Ascending aorta (tissue), 2 donors: ENCODE results near the gene ABCA9. TPM values are rescaled to one million over a fixed set of nuclear protein-coding genes. Genes with fewer than 3 reads are reported as not detected.

Experiments
- DNase-seq, 2 donors: peaks; one replicate each; pipeline ENCODE4 v3.0.0-alpha.2; 2019; ENCODE audit warnings: low spot score in 2 of 2
- H3K27ac ChIP-seq, 2 donors: fragments of 200-600 bp; sonication (generic); one replicate each; pipeline ENCODE4 v1.5.1; 2016 to 2017; ENCODE audit warnings: mild to moderate bottlenecking in 1 of 2
- H3K27me3 ChIP-seq: fragments of 200-600 bp; sonication (generic); one replicate; pipeline ENCODE4 v1.5.1; 2017
- H3K36me3 ChIP-seq, 2 donors: fragments of 200-600 bp; sonication (generic); one replicate each; pipeline ENCODE4 v1.5.1; 2016
- H3K4me1 ChIP-seq, 2 donors: fragments of 200-600 bp; sonication (generic); one replicate each; pipeline ENCODE4 v1.5.1; 2016 to 2017; ENCODE audit warnings: mild to moderate bottlenecking in 1 of 2
- H3K4me3 ChIP-seq, 2 donors: fragments of 200-600 bp; sonication (generic); one replicate each; pipeline ENCODE4 v1.5.1; 2016 to 2017; ENCODE audit warnings: mild to moderate bottlenecking in 1 of 2
- H3K9me3 ChIP-seq, 2 donors: fragments of 200-600 bp; sonication (generic); one replicate each; pipeline ENCODE4 v1.5.1; 2016
- CTCF ChIP-seq, 3 experiments: fragments of 200-600 bp in 2 of 3; fragments of 450-650 bp in 1 of 3; sonication (generic) in 2 of 3; IDR thresholded peaks; one replicate each; pipeline ENCODE4 v1.5.1; 2016 to 2019; ENCODE audit warnings: antibody characterized with exemption in 3 of 3, mild to moderate bottlenecking in 1 of 3, moderate library complexity in 1 of 3
- intact Hi-C: fragments of 100-400 bp; cut with DNase I; formaldehyde crosslinking; loops from one replicate; pipeline ENCODE4 v1.15.1; 2023
- total RNA-seq: library from RNA; depleted of rRNA; stranded (reverse); fragments of >200 nt; gene quantifications from one replicate; pipeline ENCODE4 v1.1.0, GENCODE V29; 2016

Gene ABCA9
- total RNA-seq, 1 donor from 2014 or later, result 10.9 TPM

GRCh38 chr17:68942389-68942788 lies 118.3 kb downstream of the ABCA9 start:
- Histone ChIP-seq H3K4me3 (no peak overlapping the region), H3K36me3 (no peaks in the 10 kb centered on the region), H3K27ac (no peak overlapping the region), H3K9me3 (no peaks in the 10 kb centered on the region), H3K4me1 (no peaks in the 10 kb centered on the region), H3K27me3 (no peaks in the 10 kb centered on the region)
- DNase-seq, result no peak
- no peak for TF ChIP-seq CTCF (IDR thresholded peaks at IDR 0.05)
- intact Hi-C loops, result no loop called here

- no peak overlapping the region for H3K4me3 ChIP-seq
- H3K36me3 ChIP-seq, result no peaks in the 10 kb centered on the region
- no peaks in the 10 kb centered on the region for H3K4me1 ChIP-seq
- no peak overlapping the region for H3K27ac ChIP-seq
- H3K27me3 ChIP-seq, result no peaks in the 10 kb centered on the region
- no peaks in the 10 kb centered on the region for H3K9me3 ChIP-seq
- no peak for DNase-seq
- intact Hi-C loops, result no loop called here
- TF ChIP-seq CTCF (IDR thresholded peaks at IDR 0.05), result no peak
Observed at GRCh38 chr17:68941761-68942160, 119.0 kb downstream of the ABCA9 start.

- H3K27ac ChIP-seq, result no peak overlapping the region
- no peaks in the 10 kb centered on the region for H3K36me3 ChIP-seq
- H3K4me1 ChIP-seq, result no peaks in the 10 kb centered on the region
- TF ChIP-seq CTCF (IDR thresholded peaks at IDR 0.05), result no peak
- DNase-seq, result no peak
- intact Hi-C loops, result no loop called here
- no peaks in the 10 kb centered on the region for H3K27me3 ChIP-seq
- no peak overlapping the region for H3K4me3 ChIP-seq
- no peaks in the 10 kb centered on the region for H3K9me3 ChIP-seq
Observed at GRCh38 chr17:68939195-68939594, 121.5 kb downstream of the ABCA9 start.

GRCh38 chr17:68937890-68938514 lies 122.7 kb downstream of the ABCA9 start:
- H3K27ac ChIP-seq, result no peak overlapping the region
- no peaks in the 10 kb centered on the region for H3K4me1 ChIP-seq
- intact Hi-C loops, result no loop called here
- TF ChIP-seq CTCF (IDR thresholded peaks at IDR 0.05), result no peak
- H3K27me3 ChIP-seq, result no peaks in the 10 kb centered on the region
- H3K9me3 ChIP-seq, result no peaks in the 10 kb centered on the region
- no peak for DNase-seq
- no peak overlapping the region for H3K4me3 ChIP-seq
- no peaks in the 10 kb centered on the region for H3K36me3 ChIP-seq

GRCh38 chr17:68927516-68927915 lies 133.2 kb downstream of the ABCA9 start:
- Histone ChIP-seq H3K4me3 (no peak overlapping the region), H3K9me3 (no peaks in the 10 kb centered on the region), H3K27ac (no peak overlapping the region), H3K36me3 (no peaks in the 10 kb centered on the region), H3K4me1 (no peaks in the 10 kb centered on the region), H3K27me3 (no peaks in the 10 kb centered on the region)
- no peak for DNase-seq
- TF ChIP-seq CTCF (IDR thresholded peaks at IDR 0.05), result no peak
- intact Hi-C loops, result no loop called here
